ENCODE measurements around the gene SCRN1. TPM values are rescaled to one million over a fixed set of nuclear protein-coding genes. Genes with fewer than 3 reads are reported as not detected.

SCRN1 gene
- total and polyA plus RNA-seq, 8 donors, result 25.5 to 42.6 (median 36.9) TPM

GRCh38 chr7:29937132-29937531 is 52.5 kb downstream of the SCRN1 start:
- H3K9me3 ChIP-seq, result no peaks in the 10 kb centered on the region
- intact Hi-C loops (cut with DNase I), result no loop called here
- H3K27ac ChIP-seq, result no peak overlapping the region
- ATAC-seq (no peak), DNase-seq (no peak)
- H3K4me1 ChIP-seq, result no peaks in the 10 kb centered on the region
- no peak for TF ChIP-seq CTCF (IDR thresholded peaks at IDR 0.05)
- no peaks in the 10 kb centered on the region for H3K27me3 ChIP-seq
- no peak overlapping the region for H3K4me3 ChIP-seq
- peaks cover 0 to 31% of the 10 kb centered on the region in 2 donors for H3K36me3 ChIP-seq

GRCh38 chr7:29935111-29935510 is 54.5 kb downstream of the SCRN1 start:
- DNase-seq (no peak), ATAC-seq (no peak)
- no peaks in the 10 kb centered on the region for H3K9me3 ChIP-seq
- intact Hi-C loops (cut with DNase I), result no loop called here
- H3K27ac ChIP-seq, result no peak overlapping the region
- no peak for TF ChIP-seq CTCF (IDR thresholded peaks at IDR 0.05)
- no peaks in the 10 kb centered on the region for H3K27me3 ChIP-seq
- no peaks in the 10 kb centered on the region for H3K4me1 ChIP-seq
- peaks cover 0 to 20% of the 10 kb centered on the region in 2 donors for H3K36me3 ChIP-seq
- H3K4me3 ChIP-seq, result no peak overlapping the region

- DNase-seq (no peak), ATAC-seq (no peak)
- Histone ChIP-seq H3K4me3 (no peak overlapping the region), H3K27ac (no peak overlapping the region), H3K36me3 (no peaks in the 10 kb centered on the region), H3K4me1 (no peaks in the 10 kb centered on the region), H3K9me3 (no peaks in the 10 kb centered on the region), H3K27me3 (no peaks in the 10 kb centered on the region)
- intact Hi-C loops (cut with DNase I), result no loop called here
- no peak for TF ChIP-seq CTCF (IDR thresholded peaks at IDR 0.05)
Measured at GRCh38 chr7:29929018-29929807, 60.4 kb downstream of the SCRN1 start.

- Histone ChIP-seq H3K27me3 (no peaks in the 10 kb centered on the region), H3K9me3 (no peaks in the 10 kb centered on the region), H3K27ac (no peak overlapping the region), H3K36me3 (peaks cover 0 to 13% of the 10 kb centered on the region in 2 donors), H3K4me1 (no peaks in the 10 kb centered on the region), H3K4me3 (no peak overlapping the region)
- intact Hi-C loops (cut with DNase I), result no loop called here
- TF ChIP-seq CTCF (IDR thresholded peaks at IDR 0.05), result no peak
- DNase-seq (no peak), ATAC-seq (no peak)
Measured at GRCh38 chr7:29926741-29927140, 62.9 kb downstream of the SCRN1 start.

GRCh38 chr7:29926216-29926615 is 63.4 kb downstream of the SCRN1 start:
- no peak overlapping the region for H3K27ac ChIP-seq
- H3K4me3 ChIP-seq, result no peak overlapping the region
- H3K36me3 ChIP-seq, result peaks cover 0 to 13% of the 10 kb centered on the region in 2 donors
- ATAC-seq (no peak), DNase-seq (no peak)
- no peaks in the 10 kb centered on the region for H3K4me1 ChIP-seq
- H3K9me3 ChIP-seq, result no peaks in the 10 kb centered on the region
- no peaks in the 10 kb centered on the region for H3K27me3 ChIP-seq
- no peak for TF ChIP-seq CTCF (IDR thresholded peaks at IDR 0.05)
- intact Hi-C loops (cut with DNase I), result no loop called here
